Measurements from ENCODE around the gene ADCY3.

DNA sequence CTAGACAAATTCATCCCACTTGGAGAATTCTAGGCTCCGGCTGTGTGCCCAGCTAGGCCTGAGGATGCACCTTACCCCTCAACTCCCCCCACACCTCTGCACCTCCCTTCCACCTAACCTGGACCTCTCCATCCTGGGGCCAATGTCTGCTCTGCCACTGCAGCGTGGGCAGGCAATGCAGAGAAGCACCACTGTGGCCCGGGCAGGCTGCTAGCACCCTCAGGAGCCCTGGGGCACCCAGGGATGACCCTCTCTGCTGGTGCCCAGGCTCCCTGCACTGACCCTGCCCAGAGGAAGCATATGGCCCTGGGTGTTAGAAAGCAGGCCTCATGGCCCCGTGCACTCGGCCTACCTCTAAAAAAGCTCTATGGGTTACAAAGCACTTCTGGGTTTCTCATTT lies 49.6 kb downstream of the ADCY3 start:
- TF ChIP-seq, protein P1, sequence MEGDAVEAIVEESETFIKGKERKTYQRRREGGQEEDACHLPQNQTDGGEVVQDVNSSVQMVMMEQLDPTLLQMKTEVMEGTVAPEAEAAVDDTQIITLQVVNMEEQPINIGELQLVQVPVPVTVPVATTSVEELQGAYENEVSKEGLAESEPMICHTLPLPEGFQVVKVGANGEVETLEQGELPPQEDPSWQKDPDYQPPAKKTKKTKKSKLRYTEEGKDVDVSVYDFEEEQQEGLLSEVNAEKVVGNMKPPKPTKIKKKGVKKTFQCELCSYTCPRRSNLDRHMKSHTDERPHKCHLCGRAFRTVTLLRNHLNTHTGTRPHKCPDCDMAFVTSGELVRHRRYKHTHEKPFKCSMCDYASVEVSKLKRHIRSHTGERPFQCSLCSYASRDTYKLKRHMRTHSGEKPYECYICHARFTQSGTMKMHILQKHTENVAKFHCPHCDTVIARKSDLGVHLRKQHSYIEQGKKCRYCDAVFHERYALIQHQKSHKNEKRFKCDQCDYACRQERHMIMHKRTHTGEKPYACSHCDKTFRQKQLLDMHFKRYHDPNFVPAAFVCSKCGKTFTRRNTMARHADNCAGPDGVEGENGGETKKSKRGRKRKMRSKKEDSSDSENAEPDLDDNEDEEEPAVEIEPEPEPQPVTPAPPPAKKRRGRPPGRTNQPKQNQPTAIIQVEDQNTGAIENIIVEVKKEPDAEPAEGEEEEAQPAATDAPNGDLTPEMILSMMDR (IDR thresholded peaks at IDR 0.05): no peak
- TF ChIP-seq POLR2A (IDR thresholded peaks at IDR 0.05): no peak
